ENCODE results near the gene ZFR2.

ZFR2 gene

GRCh38 chr19:3810708-3811355, 58.0 kb downstream of the ZFR2 start:
- in situ Hi-C loops (cut with HindIII; ENCODE audit: low sequenced_read_pairs) = no loop called here
- no peak overlapping the region for H3K4me3 ChIP-seq (ENCODE audit: low read depth, low read length)
- DNase-seq (ENCODE audit: low read depth, low spot score) = no peak
- TF ChIP-seq, protein P1, sequence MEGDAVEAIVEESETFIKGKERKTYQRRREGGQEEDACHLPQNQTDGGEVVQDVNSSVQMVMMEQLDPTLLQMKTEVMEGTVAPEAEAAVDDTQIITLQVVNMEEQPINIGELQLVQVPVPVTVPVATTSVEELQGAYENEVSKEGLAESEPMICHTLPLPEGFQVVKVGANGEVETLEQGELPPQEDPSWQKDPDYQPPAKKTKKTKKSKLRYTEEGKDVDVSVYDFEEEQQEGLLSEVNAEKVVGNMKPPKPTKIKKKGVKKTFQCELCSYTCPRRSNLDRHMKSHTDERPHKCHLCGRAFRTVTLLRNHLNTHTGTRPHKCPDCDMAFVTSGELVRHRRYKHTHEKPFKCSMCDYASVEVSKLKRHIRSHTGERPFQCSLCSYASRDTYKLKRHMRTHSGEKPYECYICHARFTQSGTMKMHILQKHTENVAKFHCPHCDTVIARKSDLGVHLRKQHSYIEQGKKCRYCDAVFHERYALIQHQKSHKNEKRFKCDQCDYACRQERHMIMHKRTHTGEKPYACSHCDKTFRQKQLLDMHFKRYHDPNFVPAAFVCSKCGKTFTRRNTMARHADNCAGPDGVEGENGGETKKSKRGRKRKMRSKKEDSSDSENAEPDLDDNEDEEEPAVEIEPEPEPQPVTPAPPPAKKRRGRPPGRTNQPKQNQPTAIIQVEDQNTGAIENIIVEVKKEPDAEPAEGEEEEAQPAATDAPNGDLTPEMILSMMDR (IDR thresholded peaks at IDR 0.05; ENCODE audit: low read depth, low read length) = no peak

DNA sequence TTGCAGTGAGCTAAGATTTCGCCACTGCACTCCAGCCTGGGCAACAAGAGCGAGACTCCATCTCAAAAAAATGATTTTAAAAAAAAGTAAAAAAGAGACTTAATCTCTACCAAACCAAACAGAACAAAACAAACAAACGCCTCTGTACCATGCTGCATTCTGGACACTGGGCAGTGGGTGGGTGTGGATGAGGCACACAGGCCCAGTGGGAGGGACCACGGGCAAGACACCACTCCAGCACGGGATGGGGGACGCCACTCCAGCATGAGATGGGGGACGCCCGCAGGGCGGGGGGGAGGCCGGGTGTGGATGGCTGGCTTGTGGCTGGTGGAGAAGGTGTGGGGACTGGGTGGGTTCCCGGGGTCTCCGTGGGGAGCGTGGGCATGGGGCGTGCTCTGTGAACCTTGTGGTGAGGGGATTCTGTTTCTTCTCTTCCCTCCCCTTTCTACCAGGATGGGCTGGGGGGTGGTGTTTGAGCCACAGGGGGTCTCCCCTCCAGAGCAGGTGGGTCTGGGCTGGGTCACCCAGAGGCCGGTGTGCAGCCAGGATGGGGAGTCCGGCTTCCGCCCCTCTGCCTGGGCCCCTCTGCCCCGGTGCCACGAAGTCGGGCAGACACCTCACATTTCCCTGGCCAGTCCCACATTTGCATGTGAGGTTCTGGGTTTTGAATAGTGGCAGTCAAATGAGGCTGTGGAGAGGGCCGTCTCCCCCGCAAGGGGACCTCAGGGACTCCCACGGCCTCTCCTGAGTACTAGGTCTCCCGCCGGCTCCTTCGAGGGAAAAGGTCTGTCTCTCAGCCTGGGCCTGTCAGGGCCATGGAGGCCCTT, 58.7 kb downstream of the ZFR2 start:
- no peak for DNase-seq (ENCODE audit: low read depth, low spot score)
- TF ChIP-seq, protein P1 (IDR thresholded peaks at IDR 0.05; ENCODE audit: low read depth, low read length) = no peak
- no peak overlapping the region for H3K4me3 ChIP-seq (ENCODE audit: low read depth, low read length)
- in situ Hi-C loops (cut with HindIII; ENCODE audit: low sequenced_read_pairs) = no loop called here

GRCh38 chr19:3808420-3809143, 60.3 kb downstream of the ZFR2 start:
- in situ Hi-C loops (cut with HindIII; ENCODE audit: low sequenced_read_pairs) = no loop called here
- TF ChIP-seq, protein P1 (IDR thresholded peaks at IDR 0.05; ENCODE audit: low read depth, low read length) = no peak
- no peak for DNase-seq (ENCODE audit: low read depth, low spot score)
- H3K4me3 ChIP-seq (ENCODE audit: low read depth, low read length) = no peak overlapping the region

DNA sequence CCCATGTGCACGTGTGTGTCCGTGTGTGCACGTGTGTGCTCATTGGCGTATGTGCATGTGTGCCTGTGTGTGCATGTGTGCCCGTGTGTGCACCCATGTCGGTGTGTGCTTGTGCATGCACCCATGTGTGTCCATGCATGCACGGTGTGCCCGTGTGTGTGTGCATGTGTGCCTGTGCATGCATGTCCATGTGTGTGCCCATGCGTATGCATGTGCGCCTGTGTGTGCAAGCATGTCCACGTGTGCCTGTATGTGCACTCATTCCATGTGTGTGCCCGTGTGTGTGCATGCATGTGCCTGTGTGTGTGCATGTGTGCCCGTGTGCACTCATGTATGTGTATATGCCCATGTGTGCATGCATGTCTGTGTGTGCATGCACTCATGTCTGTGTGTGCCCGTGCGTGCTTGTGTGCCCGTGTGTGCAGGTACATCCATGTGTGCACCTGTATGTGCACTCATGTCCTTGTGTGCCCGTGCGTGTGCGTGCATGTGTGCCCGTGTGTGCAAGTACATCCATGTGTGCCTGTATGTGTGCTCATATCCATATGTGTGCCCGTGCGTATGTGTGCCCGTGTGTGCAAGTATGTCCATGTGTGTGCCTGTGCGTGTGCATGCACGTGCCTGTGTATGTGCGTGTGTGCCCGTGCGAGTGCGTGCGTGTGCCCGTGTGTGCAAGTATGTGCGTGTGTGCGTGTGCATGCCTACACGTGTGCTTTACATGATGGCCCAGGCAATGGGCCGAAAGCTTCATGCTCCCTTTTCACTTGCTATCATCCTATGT, 61.1 kb downstream of the ZFR2 start:
- DNase-seq (ENCODE audit: low read depth, low spot score) = no peak
- H3K4me3 ChIP-seq (ENCODE audit: low read depth, low read length) = no peak overlapping the region
- TF ChIP-seq, protein P1 (IDR thresholded peaks at IDR 0.05; ENCODE audit: low read depth, low read length) = no peak
- in situ Hi-C loops (cut with HindIII; ENCODE audit: low sequenced_read_pairs) = no loop called here

DNA sequence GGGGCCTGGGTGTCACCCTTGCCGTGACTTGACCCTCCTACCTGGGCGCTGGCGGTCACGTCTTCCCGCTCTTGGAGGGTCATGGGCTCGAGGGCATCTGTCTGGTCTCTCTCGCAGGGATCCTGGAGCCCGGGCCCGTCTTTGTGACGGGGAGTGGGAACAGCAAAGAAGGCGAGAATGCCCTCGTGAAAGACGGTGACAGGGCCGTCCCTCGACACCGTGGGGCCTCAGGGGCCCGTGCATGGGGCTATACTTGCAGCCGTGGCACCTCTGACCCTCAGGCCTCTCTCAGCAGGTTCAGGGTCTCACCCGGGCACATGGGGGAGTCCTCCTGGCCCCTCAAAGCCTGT, 61.7 kb downstream of the ZFR2 start:
- TF ChIP-seq, protein P1 (IDR thresholded peaks at IDR 0.05; ENCODE audit: low read depth, low read length) = no peak
- no peak overlapping the region for H3K4me3 ChIP-seq (ENCODE audit: low read depth, low read length)
- DNase-seq (ENCODE audit: low read depth, low spot score) = no peak
- in situ Hi-C loops (cut with HindIII; ENCODE audit: low sequenced_read_pairs) = no loop called here

DNA sequence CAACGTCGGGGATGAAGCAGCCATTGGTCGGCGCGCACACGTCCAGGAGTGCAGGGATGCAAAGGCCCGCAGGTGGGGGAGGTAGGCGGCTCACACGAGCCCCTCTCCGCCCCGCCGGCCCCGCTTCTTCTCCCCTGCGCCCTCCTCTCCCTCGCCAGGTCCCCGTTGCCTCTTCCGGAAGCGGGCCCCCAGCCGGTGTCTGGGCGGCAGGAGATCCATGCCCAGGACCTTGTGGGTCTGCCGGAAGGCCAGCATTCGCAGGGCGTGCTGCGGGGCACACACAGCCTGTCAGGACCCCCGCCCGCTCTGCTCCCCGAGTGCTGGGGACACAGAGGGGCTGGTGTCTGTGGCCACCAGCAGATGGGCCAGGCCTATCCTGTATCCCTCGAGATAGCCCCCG, 63.0 kb downstream of the ZFR2 start:
- in situ Hi-C loops (cut with HindIII; ENCODE audit: low sequenced_read_pairs) = no loop called here
- TF ChIP-seq, protein P1 (IDR thresholded peaks at IDR 0.05; ENCODE audit: low read depth, low read length) = no peak
- no peak for DNase-seq (ENCODE audit: low read depth, low spot score)

More for the DNA sequence above, 63.0 kb downstream of the ZFR2 start:
- no peak overlapping the region for H3K4me3 ChIP-seq (ENCODE audit: low read depth, low read length)
